GM21526 (cell line): ENCODE data around the gene AKAP6.

Experiments
- ATAC-seq: cut with Tn5 transposase; IDR thresholded peaks from one replicate; pipeline ENCODE4 v1.9.1; 2021; ENCODE audit warnings: moderate library complexity; ENCODE audit not compliant: unreplicated experiment, low FRiP score

The AKAP6 gene

DNA sequence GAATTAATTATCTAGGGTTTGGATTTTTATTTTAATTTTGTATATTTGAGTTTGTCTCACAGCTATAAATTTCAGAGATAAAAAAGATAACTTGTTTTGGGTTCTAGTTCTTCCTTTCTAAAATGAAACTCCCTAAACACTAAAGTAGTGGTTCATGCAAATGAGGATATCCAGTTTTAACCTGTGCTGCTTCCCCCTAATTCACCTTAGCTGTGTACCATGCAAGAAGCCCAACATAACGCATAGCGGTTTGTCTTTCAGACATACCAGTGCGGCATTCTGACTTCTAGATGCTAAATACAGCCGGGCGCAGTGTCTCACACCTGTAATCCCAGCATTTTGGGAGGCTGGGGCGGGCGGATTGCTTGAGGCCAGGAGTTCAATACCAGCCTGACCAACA lies 320.9 kb downstream of the AKAP6 start:
- no peak for ATAC-seq

DNA sequence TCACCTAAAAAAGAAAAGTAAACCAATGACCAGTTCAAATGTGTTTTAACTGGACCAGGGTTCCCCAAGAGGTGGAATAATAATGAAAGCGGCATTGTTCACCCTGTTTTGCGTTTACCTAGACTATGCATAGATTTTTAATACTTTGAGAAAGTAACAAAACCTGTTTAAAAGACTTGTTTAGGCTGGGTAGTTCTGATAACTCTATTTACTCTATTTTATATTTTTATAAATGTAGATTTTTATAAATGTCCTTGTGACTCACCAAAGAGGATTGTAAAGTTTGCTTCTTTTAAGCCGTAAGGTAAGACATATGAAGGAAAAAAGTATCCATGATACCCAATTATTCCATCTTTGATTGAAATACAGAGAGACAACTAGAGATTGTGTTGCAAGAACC lies 321.6 kb downstream of the AKAP6 start:
- no peak for ATAC-seq

GRCh38 chr14:32654106-32654505 lies 325.0 kb downstream of the AKAP6 start:
- ATAC-seq: no peak

- no peak for ATAC-seq
Measured at GRCh38 chr14:32656601-32657000, 327.5 kb downstream of the AKAP6 start.

DNA sequence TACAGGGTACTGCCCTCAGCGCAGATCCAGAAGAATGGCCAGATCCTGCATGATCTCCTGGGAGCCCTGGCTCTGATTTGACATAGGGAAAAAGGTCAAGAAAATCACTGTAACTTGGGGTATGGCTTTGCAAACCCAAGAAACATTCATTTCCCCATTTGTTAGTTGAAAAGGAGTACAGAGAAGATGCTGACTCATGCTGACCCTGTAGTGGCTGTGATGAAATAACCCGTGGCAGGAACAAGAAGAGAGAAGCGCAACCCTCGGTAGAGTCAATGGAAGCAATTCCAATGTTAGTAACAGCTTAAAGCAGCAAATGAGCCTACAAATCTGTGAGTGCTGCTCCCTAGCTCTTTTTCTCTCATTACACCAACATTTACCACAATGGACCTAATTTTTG lies 328.0 kb downstream of the AKAP6 start:
- ATAC-seq: no peak

GRCh38 chr14:32661216-32661615 lies 332.1 kb downstream of the AKAP6 start:
- no peak for ATAC-seq

GRCh38 chr14:32662211-32662610 lies 333.1 kb downstream of the AKAP6 start:
- ATAC-seq: no peak

- no peak for ATAC-seq
Measured at GRCh38 chr14:32666308-32666707, 337.2 kb downstream of the AKAP6 start.

DNA sequence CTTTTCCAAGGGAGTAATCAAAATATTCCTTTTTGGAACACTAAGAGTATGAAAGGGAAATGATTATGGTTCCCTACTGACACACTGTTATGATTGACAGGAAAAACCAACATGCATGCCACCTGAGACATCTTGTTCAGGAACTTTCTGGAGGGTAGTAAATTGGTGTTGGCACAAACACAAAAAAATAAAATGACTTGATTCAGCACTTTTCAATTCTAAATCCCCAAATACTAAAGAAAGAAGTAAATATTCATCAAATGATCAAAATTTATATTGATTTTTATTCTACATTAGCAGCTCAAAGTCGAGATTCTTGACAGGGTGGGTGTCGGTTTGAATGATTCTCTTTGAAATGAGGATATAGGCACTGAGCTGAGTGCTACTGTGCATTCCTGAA lies 338.2 kb downstream of the AKAP6 start:
- ATAC-seq: no peak

DNA sequence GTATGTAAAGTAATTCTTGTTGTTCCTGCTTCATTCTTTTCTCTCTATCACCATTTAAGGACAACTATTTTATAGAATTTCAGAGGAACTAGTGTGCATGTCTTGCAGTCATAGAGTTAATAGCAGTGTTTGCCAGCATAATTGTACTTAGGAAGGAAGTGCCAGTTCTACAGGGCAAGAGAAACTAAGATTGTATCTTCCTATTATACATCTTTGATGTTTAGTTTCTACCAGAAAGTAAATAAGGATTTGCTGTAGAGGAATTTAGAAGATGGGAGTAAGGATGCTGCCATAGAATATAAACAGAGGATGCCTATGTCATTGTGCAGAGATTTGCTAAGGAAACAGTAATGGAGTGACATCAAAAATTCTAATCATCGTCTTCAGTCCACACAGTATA lies 338.7 kb downstream of the AKAP6 start:
- ATAC-seq: no peak

DNA sequence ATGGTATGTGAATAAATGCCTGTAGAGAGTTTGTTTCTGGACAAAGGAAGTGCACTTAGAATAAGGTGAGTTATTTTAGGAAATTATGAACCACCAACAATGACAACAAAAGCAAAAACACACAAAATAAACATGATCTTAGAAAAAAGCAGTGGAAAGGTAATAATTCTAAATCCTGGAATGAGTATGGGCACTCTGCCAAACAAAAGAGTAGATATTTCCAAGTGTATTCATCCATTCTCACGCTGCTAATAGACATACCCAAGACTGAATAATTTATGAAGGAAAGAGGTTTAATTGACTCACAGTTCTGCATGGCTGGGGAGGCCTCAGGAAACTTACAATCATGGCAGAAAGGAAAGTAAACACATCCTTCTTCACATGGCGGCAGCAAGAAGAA lies 340.3 kb downstream of the AKAP6 start:
- no peak for ATAC-seq

DNA sequence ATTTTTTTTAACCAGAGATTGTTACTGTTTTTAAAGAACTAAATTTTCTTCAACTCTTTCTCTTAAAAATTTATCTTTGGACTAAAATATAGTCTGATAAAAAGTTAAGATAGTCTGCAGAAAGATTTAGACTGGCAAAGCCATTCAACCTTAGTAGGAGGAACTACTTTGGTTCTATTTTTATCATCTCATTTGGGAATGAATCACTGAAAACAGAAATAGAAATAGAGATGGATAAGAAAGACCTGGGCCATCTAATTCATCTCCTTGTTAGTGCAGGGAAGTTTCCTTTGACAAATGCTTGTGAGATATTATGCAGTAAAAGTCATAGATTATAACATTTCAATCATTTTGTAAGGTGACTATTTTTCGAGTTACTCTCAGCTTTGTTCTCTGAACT lies 346.3 kb downstream of the AKAP6 start:
- no peak for ATAC-seq

DNA sequence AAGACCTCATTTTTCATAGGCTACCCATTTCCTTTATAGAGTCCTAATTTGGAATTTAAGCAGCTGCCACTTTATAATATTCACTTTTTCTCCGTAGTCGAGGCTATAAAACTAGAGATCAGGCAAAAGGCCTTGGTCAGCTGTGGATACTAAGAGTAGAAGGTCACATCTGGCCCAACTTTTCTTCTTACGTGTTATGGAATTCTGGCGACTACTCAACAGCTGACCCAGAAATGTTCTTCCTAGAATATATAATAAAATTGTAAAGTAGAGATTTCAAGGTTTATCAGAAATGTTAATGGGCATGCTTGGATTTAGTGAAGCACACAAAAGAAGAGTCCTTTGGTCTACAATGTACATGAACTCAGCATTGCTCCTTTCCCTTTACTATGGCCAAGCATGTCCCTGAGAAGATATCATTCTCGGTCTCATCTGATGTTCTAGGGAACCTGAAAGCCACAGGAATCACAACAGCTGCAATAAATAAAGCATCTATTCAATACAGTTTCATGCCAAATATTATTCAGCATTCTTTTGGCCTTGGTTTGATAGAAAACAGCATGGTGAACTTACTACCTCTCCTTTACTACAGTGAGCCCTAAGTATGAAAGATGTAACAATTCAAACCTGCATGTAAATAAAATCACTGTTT lies 348.2 kb downstream of the AKAP6 start:
- ATAC-seq: no peak

- no peak for ATAC-seq
Measured at GRCh38 chr14:32678088-32678487, 349.0 kb downstream of the AKAP6 start.

DNA sequence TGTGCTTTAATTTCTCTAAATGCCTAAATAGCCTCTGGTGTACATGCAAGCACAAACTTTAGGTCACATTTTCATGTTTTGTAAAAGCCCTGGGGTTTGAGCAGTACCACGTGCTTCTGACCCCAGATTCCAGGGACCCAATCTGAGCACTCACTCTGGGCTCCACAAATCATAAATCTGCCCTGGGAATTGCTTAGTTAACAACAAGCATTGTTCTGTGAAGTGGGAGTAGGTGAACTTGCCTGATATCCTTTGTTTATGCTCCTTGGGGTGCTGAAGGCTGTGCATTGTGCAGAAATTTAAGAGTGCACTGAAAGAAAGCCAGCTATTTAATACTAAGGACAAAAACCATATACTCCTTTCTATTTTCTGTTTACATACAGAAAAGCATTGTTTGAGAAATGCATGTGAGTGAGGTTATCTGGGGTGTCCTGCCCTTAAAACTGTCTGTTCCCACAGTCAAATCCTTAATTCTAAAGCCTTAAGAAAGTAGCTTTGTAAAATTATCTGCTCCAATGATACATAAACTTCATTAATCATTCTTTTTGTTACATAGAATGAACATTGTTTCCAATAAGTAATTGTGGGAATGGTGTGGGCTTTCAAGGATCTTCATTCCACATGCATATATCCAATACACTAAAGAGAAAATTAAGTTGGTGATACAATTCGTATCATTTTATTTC lies 351.0 kb downstream of the AKAP6 start:
- ATAC-seq: no peak

DNA sequence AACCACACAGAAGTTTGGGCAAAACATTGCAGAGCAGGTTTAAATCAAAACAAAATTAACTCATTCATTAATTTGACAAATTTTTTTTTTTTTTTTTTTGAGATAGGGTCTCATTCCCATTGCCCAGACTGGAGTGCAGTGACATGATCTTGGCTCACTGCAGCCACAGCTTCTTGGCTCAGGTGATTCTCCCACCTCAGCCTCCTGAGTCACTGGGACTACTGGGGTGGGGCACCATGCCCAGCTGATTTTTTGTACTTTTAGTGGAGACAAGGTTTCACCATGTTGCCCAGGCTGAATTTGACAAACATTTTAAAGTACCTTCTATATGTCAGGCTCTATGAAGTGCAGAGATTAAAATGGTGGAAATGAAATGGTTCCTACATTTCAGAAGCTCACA lies 352.5 kb downstream of the AKAP6 start:
- no peak for ATAC-seq

DNA sequence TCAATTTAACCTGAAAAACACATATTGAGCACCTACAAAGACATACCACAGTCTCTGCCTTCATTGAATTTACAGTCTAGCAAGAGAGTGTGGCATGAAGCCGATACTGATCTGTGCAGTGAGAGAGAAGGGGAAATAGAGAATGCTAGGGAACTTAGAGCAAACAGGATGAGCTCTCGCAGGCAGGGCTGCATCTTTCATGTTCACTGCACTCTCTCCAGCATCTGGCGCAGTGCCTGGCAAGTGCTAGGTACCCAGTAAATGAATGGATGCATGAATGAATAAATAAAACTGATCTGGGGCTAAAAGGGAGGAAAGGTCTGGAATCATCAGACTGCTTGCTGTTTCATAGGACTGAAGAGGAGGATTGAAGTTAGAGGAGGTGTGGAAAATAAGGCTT lies 353.1 kb downstream of the AKAP6 start:
- ATAC-seq: no peak

DNA sequence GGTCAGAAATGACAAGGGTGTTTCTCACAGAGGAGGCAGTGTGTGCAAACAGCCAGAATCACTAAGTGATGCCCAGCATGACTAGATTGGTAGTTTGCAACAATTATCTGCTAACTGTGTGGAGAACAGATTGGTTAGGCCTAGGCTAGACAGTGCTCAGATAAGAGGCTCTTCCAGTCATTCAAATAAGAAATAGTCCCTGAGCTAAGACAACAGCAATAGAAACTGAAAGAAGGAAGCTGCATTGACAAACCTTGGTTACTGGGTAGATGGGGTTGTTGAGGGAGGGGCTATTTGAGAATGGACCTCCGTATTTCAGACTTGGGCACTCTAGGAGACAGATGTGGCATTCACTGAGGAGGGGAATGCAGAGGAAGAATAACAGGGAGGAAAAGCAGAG lies 354.6 kb downstream of the AKAP6 start:
- ATAC-seq: peak; percentile 74

- ATAC-seq: no peak
Measured at GRCh38 chr14:32688941-32689340, 359.8 kb downstream of the AKAP6 start.

DNA sequence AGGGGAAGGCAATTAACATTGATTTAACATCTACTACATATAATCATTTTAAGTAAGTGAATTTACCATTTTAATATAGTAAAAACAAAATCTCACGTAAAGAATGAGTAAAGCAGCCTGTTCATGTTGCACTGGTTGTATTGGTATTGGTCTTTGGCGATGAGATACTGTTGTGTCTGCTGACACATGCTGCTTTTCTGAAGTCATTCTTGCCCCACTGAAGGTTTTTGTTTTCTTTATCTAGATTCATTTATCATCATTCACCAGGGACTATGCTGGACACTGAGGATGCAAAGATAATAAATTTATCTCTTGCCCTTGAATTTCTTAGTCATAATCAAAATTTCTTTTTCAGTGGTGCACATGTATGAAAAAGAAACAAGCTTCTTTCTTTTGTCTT lies 363.3 kb downstream of the AKAP6 start:
- no peak for ATAC-seq

- no peak for ATAC-seq
Measured at GRCh38 chr14:32693114-32693513, 364.0 kb downstream of the AKAP6 start.

GRCh38 chr14:32694795-32695449 lies 365.8 kb downstream of the AKAP6 start:
- ATAC-seq: no peak
